HG03442 (cell line): ENCODE results near the gene KLHL36.
"Not testable (repeated sequence)": the region's sequence is repeated elsewhere in the genome, so short reads cannot be mapped to it uniquely, and the experiment has no call there.

Experiments used
- ATAC-seq: cut with Tn5 transposase; IDR thresholded peaks from one replicate; pipeline ENCODE4 v1.9.1; 2021; ENCODE audit warnings: mild to moderate bottlenecking, moderate library complexity; ENCODE audit not compliant: unreplicated experiment

The KLHL36 gene

DNA sequence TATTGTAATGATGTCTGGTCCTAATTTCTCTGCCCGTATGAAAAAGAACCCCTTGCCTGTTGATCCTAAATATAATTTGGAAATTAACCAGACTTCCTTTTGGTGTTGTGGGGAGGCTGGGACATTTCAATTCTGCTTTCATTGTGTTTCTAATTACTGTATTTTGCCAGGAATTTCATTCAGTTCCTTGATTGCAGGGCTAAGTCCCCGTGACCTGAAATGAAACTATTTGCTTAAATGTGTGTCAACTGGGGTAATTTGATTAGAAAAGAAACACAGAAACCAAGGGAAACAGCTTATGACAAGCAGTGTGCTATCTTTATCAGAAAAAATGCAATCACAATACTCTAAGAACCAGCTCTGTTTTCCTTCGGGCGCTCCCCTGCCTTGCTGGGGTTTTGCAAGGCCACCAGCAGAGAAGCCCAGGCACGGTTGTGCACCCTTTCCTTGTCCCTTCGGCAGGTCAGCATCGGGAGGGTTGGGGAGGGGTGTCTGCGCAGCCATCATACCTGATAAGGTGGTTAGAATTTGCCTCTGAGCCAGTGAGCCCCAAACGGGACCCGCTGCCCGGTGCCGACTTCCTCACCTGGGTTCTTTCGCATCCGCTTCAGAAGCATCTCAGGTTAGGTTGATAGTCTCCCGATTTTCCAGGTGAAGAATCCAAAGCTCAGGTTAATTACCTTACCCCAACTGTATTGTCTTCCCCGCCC is 19.4 kb downstream of the KLHL36 start:
- ATAC-seq, result no peak

DNA sequence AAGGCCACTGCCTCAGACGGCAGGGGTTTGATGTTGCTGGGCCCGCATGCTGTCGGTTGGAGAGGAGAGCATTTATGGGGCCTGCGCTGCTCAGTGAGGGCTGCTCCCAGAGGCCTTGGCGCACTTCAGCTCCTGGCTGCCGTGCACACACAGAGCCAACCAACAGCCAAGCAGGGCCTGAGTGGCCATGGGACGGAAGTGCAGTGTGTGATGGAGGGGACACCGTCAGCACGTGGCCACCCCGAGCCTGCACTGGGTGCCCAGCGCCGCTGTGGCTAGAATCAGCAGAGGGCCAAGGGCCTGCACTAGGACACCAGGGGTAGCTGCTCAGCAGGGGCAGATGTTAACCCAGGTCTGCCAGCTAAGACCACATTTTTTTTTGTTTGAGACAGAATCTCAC is 21.8 kb downstream of the KLHL36 start:
- no peak for ATAC-seq

DNA sequence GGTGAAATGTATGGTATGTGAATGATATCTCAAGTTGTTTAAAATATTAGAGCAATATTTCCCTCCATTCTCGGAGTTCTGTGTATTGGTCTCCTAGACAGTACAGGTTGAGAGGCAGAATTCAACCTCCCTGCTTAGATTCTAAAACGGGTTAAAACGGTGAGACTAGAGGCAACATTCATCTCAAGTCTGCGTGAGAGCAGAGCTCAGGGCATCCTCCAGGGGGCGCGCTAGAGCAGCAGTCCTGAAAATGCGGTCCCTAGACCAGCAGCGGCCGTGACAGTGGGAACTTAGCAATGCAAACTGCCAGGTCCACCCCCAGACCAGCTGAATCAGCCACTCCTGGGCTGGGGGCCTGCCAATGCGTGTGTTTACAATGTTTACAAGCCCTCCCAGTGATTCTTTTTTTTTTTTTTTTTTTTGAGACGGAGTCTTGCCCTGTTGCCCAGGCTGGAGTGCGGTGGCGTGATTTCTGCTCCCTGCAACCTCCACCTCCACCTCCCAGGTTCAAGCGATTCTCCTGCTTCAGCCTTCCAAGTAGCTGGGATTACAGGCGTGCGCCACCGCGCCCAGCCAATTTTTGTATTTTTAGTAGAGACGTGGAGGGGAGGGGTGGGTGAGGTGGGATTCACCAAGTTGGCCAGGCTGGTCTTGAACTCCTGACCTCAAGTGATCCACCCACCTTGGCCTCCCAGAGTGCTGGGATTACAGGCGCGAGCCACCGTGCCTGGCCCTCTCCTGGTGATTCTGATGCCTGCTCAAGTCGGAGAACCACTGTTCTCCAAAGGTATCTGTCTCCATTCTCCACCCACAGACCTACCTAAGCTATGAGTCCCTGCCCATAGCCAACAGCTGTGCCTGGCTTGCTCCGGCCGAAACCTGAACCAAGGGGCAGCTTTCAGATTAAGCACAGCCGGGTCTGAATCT is 24.2 kb downstream of the KLHL36 start:
- peak; percentile 52 for ATAC-seq

DNA sequence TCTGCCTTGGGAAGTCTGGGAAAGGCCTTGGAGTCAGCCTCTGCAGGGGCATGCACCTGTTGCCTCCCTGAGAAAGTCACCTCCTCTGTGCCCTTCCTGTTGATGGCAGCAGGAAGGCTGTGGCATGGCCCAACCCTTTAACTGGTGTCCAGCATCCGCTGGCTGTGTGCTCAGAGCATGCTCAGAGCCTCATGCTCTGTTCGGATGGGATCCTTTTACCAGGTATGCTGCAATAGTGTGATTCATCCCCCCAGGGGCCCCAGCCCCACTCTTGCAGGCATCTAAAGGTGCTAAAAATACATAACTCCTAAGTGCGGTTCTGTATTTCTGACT is 24.9 kb downstream of the KLHL36 start:
- no peak for ATAC-seq

DNA sequence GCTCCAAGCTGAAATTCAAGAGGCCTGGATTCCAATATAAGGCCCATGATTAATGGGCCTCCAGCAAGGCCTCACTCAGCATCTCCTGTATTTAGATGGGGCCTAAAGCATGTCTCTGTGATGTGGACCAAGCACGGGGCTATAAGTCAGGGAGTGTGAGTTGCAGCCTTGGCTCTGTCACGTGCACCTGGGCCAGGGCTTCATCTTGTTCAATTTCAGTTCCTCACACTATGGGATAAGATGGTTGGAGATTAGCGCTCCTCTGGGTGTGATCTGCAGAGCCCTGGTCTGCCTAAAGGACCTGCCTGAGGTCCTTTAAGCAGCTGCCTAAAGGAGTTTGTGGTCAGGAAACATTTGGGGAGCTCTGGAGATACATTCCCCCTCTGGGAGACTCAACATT is 25.2 kb downstream of the KLHL36 start:
- no peak for ATAC-seq

DNA sequence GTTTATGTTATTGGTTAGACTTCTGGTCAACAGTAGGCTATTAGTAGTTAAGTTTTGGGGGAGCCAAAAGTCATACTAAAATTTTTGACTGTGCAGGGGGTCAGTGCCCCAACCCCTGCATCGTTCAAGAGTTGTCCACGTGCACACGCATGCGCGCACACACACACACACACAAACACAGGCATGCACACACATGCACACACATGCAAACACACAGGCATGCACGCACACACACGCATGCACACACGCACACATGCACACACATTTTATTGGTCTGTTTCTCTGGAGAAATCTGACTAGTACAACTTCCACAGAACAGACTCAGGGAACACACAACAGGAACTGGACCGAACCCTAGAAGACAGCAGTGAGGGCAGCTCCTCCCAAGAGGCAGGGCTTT is 27.1 kb downstream of the KLHL36 start:
- ATAC-seq, result no peak

DNA sequence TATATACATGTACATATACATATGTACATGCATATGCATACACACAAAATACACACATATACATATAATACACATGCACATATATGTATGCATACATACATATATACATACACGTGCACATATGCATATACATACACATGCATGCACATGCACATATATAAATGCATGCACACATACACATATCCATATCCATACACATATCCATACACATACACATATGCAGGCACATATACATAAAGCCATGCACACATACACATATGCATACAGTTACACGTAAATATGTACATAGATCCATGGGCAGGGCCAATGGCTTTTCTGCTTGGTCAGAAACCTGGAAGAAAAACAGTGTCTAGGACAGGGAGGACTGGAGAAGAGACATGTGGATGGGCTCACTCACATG is 27.6 kb downstream of the KLHL36 start:
- ATAC-seq, result no peak

DNA sequence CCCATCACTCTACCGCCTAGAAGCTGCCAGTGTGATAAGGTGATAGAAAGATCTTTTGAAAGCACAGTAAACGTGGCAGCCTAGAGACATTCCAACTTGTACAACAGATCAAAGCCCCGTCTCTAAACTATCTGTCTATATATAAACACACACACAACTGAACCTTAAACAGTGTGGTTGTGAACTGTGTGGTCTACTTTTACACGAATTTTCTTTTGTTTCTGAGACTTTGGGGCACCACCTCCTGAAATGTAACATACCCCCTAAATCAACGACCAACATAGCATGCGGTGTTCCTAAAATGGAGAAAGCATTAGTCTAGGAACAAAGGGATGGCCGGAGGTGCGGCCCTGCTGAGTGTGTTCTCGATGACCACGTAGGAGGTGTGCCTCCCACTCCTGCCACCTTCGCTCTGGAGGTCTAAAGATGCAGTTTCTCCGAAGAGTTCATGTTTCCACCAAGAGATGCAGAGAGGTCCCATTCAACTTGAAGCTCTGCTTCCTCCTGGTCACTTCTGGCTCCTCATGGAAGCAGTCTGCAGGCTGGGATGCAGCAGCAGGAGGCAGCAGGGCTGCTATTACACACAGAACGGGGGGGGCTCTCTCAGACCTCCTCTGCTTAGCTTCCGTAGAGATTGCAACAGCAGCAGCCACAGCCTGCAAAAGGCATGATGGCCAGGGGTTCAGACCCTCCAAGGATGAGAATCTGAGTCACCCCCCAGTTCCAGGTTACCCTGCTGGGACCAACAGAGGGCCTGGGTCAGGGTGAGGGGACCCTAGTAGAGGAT is 28.9 kb downstream of the KLHL36 start:
- no peak for ATAC-seq

DNA sequence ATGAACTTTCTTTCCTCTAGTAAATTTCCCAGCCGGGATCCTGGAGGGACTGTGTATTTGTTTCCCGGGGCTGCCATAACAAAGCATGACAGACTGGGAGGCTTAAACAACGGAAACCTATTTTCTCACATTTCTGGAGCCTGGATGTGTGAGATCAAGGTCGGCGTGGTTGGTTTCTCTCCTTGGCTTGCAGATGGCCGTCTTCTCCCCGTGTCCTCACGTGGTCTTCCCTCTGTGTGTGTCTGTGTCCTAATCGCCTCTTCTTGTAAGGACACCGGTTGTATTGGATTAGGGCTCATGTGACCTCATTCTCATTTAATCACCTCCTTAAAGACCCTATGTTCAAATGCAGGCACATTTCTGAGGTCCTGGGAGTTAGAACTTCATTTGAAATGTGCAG is 29.5 kb downstream of the KLHL36 start:
- ATAC-seq, result no peak

DNA sequence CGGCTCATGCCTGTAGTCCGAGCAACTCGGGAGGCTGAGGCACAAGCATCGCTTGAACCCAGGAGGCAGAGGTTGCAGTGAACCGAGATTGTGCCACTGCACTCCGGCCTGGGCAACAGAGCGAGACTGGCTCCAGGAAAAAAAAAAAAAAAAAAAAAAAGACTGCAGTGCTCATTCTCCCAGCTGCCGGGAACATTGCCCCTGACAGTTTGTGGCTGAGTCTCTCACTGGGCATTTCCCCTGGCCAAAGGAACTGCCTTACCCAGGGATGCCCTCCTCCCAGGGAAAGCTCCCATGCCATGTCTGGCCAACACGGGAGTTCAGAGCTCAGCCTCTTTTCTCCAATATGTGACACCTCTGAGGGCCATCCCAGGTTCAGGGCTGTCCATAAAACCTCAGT is 30.2 kb downstream of the KLHL36 start:
- ATAC-seq, result no peak

DNA sequence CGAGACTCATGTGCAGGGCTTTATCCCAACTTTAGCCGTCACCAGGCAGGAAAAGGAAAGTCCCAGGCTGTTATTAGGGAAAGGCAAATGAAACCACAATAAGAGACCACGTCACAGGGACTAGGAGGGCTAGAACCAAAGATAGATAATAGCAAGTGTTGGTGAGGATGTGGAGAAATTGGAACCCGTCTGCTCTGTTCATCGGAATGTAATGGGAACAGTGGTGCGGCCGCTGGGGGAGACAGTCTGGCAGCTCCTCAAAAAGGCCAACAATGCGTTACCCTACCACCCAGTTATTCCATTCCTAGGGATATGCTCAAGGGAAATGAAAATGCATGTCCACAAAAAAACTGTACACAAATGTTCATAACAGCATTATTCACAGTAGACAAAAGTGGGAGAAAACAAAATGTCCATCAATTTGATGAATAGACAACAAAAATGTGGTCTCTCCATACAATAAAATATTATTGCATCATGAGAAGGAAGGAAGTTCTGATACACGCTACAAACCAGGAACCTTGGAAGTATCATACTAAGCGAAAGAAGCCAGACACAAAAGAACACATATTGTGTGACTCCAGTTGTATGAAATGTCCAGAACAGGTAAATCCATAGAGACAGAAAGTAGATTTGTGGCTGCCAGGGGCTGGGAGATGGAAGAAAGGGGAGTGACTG is 32.0 kb downstream of the KLHL36 start:
- no peak for ATAC-seq

DNA sequence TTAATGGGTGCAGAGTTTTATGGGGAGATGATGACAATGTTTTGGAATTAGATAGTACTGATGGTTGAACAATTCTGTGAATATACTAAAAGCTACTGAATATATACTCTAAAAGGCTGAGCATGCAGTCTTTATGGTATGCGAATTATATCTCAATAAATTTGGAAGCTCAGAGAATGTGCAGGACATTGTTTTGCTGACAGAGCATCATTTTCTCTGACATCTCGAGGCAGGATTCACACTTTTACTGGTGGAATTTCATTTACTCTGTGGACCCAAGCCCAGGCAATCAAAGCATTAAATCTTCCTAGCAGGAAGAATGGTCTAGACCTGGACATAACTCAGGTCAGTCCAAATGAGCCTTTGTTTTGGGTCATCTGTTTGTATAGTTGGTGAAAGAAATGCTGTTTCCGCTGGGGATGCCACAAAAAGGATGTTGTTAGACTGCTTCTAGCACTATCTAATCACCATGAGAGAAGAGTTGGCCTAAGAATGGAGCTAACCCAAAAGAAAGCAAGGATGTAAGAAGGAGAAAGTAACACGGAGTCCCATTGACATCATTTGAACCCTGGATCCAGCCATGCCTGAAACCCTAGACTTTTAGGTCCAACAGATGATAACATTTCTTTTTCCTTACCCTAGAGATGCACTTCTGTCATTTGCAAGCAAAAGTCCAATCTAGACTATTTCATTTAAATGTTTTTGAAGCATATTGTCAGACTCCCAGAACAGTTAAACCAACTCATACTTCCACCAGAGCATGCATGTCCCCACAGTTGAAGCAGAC is 32.7 kb downstream of the KLHL36 start:
- no peak for ATAC-seq

DNA sequence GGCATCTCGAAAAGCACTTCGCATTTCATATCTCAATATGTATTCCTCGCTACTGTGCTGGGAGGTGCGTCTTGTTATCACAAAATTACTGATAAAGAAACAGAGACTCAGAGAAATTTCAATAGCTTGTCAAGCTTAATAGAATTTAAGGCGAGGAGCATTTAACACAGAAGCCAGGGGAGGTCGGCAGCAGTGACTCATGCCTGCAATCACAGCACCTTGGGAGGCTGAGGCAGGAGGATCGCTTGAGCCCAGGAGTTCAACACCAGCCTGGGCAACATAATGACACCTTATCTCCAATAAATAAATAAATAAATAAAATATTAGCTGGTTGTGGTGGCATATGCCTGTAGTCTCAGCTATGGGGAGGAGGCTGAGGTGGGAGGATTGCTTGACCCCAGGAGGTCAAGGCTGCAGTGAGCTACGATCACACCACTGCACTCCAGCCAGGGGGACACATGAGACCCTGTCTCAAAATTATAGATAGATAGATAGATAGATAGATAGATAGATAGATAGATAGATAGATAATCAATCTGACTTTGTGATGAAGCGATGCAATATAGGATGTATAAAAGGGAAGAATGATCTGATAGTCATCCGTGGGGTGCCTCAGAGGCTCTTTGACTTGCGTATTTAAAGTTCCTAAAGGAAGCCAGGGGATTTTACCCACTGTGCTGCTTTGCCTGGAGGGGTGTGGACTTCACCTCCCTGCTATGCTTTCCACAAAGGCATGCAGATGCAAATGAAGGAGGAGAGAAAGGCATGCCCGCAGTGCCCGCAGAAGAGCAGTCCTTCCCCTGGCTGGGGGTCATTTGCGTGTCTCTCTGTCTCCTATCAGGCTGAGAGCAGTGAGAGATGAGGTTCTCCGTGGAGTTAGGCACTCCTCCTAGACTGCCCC is 35.6 kb downstream of the KLHL36 start:
- no peak for ATAC-seq

DNA sequence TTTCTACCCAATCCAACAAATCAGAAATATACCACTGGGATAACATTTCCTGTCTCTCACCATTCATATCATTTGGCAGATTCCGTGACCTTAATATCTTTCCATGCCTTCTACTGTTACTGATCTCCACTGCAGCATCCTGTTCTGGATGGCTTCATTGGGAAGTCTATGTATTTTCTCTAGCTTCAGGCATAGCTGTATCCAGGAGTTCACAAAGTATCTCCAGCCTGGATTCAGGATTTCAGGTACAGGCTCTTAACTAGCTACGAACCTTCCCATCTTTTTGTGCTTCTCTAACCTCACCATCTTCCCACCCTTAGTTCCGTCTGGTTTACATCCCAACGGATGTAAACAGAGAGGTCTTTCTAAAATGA is 36.3 kb downstream of the KLHL36 start:
- ATAC-seq, result no peak

DNA sequence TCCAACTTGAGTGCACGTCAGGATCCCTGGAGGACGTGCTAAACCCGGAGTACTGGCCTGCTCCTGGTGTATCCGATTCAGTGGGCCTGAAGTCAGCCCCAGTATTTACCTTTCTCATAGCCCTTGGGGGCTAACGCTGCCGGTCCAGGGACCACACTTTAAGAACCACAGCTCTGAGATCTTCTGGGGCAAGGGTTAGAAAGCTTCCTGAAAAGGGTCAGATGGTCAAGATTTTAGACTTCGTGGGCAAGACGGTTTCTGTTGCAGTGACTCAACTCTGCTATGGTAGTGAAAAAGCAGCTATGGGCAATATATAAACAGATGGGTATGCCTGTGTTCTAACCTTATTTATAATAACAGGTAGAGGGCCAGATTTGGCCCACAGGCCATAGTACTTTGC is 36.9 kb downstream of the KLHL36 start:
- no peak for ATAC-seq

DNA sequence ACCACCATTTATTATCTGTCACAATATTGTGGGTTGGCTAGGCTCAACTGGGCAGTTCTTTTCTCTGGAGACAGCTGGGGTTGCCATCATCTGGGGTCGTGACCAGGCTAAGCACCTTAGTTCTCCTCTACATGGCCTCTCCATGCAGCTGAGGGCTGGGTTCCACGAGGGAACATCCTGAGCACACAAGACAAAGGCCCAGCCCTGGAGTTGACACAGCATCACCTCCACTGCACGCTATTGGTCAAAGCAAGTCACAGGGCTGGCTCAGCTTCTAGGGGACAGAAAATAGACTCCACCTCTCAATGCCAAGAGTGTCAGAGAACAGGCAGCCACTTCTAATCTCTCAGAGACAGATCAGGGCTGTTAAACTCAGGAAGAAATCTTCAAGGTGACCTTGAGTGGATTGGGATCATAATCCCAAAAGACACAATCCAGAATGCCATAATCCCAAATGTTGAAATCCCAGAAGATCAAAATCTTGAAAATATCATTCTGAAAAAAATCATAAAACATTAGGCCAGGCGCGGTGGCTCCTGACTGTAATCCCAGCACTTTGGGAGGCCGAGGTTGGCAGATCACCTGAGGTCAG is 38.5 kb downstream of the KLHL36 start:
- no peak for ATAC-seq

DNA sequence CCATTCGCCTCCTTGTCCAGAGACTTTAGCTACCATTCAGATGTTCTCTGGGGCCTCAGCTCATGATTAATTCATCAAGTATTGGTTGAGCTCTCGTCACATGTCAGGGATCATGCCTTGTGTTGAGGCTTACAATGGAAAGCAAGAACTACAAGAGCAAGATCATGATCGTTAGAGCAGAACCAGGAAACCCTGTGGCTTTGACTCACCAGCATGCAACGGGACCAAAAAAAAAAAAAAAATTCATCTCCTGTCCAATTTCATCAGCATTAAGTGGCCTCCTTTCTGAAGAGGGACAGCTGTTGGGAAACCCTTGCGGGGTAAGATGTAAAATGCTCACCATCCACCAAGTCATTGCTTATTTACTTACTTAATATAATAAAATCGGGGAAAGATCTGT is 39.4 kb downstream of the KLHL36 start:
- ATAC-seq, result peak; percentile 63

DNA sequence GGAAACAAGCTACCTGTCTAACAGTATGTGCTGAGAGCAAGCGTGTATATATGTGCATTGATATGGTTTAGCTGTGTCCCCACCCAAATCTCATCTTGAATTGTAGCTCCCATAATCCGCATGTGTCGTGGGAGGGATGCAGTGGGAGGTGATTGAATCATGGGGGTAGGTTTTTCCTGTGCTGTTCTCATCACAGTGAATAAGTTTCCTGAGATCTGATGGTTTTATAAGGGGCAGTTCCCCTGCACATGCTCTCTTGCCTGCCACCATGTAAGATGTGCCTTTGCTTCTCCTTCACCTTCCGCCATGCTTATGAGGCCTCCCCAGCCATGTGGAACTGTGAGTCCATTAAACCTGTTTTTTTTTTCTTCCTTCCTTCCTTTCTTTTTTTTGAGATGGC is 39.9 kb downstream of the KLHL36 start:
- not testable (repeated sequence) for ATAC-seq

DNA sequence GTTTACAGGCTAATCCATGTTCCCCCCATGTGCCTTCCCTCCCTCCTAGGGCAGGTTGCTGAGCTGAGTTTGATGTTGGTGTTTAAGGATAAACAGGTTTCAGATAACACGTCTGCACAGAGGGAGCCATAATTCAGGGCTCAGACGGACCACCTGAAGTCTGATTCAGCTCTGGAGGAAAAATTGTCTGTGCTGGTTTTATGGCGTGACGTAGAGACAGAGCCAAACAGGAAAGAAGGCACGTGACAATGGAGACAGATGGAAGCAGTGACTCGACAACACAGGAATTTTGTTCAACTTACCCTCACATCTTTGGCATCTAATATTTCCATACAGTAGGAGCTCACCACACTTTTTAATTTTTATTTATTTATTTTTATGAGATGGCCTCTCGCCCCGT is 40.8 kb downstream of the KLHL36 start:
- ATAC-seq, result no peak
